ENCODE results near the gene DDX28. TPM values are rescaled to one million over a fixed set of nuclear protein-coding genes. Genes with fewer than 3 reads are reported as not detected.

DDX28 gene
- polyA plus RNA-seq, 1 donor from 2014 or later = 13.9 TPM

- Histone ChIP-seq H3F3A (ENCODE audit: insufficient read depth, low read length, poor library complexity, severe bottlenecking) (no peaks in the 10 kb centered on the region), H3K4me3 (ENCODE audit: low read length) (no peak overlapping the region), H3K9ac (ENCODE audit: low read length) (no peak overlapping the region), H3K36me3 (ENCODE audit: insufficient read depth, low read length) (peaks cover 5% of the 10 kb centered on the region), H3K9me2 (ENCODE audit: insufficient read depth, low read length) (no peaks in the 10 kb centered on the region), H3K4me2 (ENCODE audit: low read length) (no peak overlapping the region), H3K27me3 (ENCODE audit: insufficient read depth, low read depth, low read length) (no peaks in the 10 kb centered on the region), H3K27ac (ENCODE audit: low read length) (no peak overlapping the region), H3K79me2 (replicated peaks; ENCODE audit: insufficient read depth, low read length) (no peaks in the 10 kb centered on the region), H2AFZ (ENCODE audit: low read depth, low read length) (no peak overlapping the region), H4K20me1 (ENCODE audit: insufficient read depth) (no peaks in the 10 kb centered on the region), H3K9me3 (ENCODE audit: low read length) (no peaks in the 10 kb centered on the region)
- TF ChIP-seq RAD21 (conservative IDR thresholded peaks at IDR 0.05) = no peak
- no peak for TF ChIP-seq TAF1 (IDR thresholded peaks at IDR 0.05; ENCODE audit: low read depth)
- no peak for TF ChIP-seq CTCF (IDR thresholded peaks at IDR 0.05; ENCODE audit: poor library complexity, severe bottlenecking)
- TF ChIP-seq REST (IDR thresholded peaks at IDR 0.05; ENCODE audit: borderline replicate concordance) = no peak
- TF ChIP-seq EP300 (conservative IDR thresholded peaks at IDR 0.05; ENCODE audit: poor library complexity, severe bottlenecking) = no peak
- no peak for TF ChIP-seq MXI1 (conservative IDR thresholded peaks at IDR 0.05; ENCODE audit: poor library complexity, severe bottlenecking)
- no peak for TF ChIP-seq EZH2 (IDR thresholded peaks at IDR 0.05; ENCODE audit: borderline replicate concordance, insufficient read depth, low read length, poor library complexity, severe bottlenecking)
- TF ChIP-seq SMC3 (conservative IDR thresholded peaks at IDR 0.05; ENCODE audit: poor library complexity) = no peak
- no peak for TF ChIP-seq POLR2AphosphoS5 (IDR thresholded peaks at IDR 0.05)
Measured at GRCh38 chr16:68066763-68067162, 43.7 kb upstream of the DDX28 start.

- no peak overlapping the region for H3K9ac ChIP-seq (ENCODE audit: low read length)
- no peak overlapping the region for H3K4me2 ChIP-seq (ENCODE audit: low read length)
- no peaks in the 10 kb centered on the region for H3K79me2 ChIP-seq (replicated peaks; ENCODE audit: insufficient read depth, low read length)
- TF ChIP-seq MXI1 (conservative IDR thresholded peaks at IDR 0.05; ENCODE audit: poor library complexity, severe bottlenecking) = no peak
- no peak for TF ChIP-seq REST (IDR thresholded peaks at IDR 0.05; ENCODE audit: borderline replicate concordance)
- TF ChIP-seq CTCF (IDR thresholded peaks at IDR 0.05; ENCODE audit: poor library complexity, severe bottlenecking) = no peak
- no peak for TF ChIP-seq SMC3 (conservative IDR thresholded peaks at IDR 0.05; ENCODE audit: poor library complexity)
- TF ChIP-seq EP300 (conservative IDR thresholded peaks at IDR 0.05; ENCODE audit: poor library complexity, severe bottlenecking) = no peak
- TF ChIP-seq TAF1 (IDR thresholded peaks at IDR 0.05; ENCODE audit: low read depth) = no peak
- no peak for TF ChIP-seq EZH2 (IDR thresholded peaks at IDR 0.05; ENCODE audit: borderline replicate concordance, insufficient read depth, low read length, poor library complexity, severe bottlenecking)
- no peak for TF ChIP-seq RAD21 (conservative IDR thresholded peaks at IDR 0.05)
- TF ChIP-seq POLR2AphosphoS5 (IDR thresholded peaks at IDR 0.05) = no peak
- no peaks in the 10 kb centered on the region for H3F3A ChIP-seq (ENCODE audit: insufficient read depth, low read length, poor library complexity, severe bottlenecking)
- H4K20me1 ChIP-seq (ENCODE audit: insufficient read depth) = no peaks in the 10 kb centered on the region
- H3K27me3 ChIP-seq (ENCODE audit: insufficient read depth, low read depth, low read length) = no peaks in the 10 kb centered on the region
- no peak overlapping the region for H3K27ac ChIP-seq (ENCODE audit: low read length)
- H3K36me3 ChIP-seq (ENCODE audit: insufficient read depth, low read length) = peaks cover under 1% of the 10 kb centered on the region
- H2AFZ ChIP-seq (ENCODE audit: low read depth, low read length) = no peak overlapping the region
- H3K4me3 ChIP-seq (ENCODE audit: low read length) = no peak overlapping the region
- H3K9me2 ChIP-seq (ENCODE audit: insufficient read depth, low read length) = no peaks in the 10 kb centered on the region
- no peaks in the 10 kb centered on the region for H3K9me3 ChIP-seq (ENCODE audit: low read length)
Measured at GRCh38 chr16:68065716-68066305, 42.8 kb upstream of the DDX28 start.

All from neural cell (in vitro differentiated cells).